HepG2 (cell line): ENCODE measurements around the gene FFAR2. TPM values are rescaled to one million over a fixed set of nuclear protein-coding genes. Genes with fewer than 3 reads are reported as not detected.

Source experiments
- CEBPG ChIP-seq: IDR thresholded peaks from 2 replicates; pipeline ENCODE4 v1.6.1; 2016
- GABPA ChIP-seq, 2 experiments: IDR thresholded peaks; 2 replicates each; pipeline ENCODE4 v1.6.1; 2011 to 2016; ENCODE audit warnings: low read depth in 2 of 2, low read length in 1 of 2, missing biosample characterization in 1 of 2, missing genetic modification characterization in 1 of 2
- GATAD1 ChIP-seq: IDR thresholded peaks from 2 replicates; pipeline ENCODE4 v1.6.1; 2016; ENCODE audit warnings: missing genetic modification reagents, missing compliant biosample characterization
- GMEB1 ChIP-seq: sonication (generic); formaldehyde crosslinking; IDR thresholded peaks from 2 replicates; pipeline ENCODE4 v1.5.1; 2020; ENCODE audit warnings: missing genetic modification reagents, mild to moderate bottlenecking, borderline replicate concordance
- GRHL1 ChIP-seq: sonication (generic); formaldehyde crosslinking; conservative IDR thresholded peaks from 2 replicates; pipeline ENCODE4 v1.8.0; 2022; ENCODE audit warnings: missing genetic modification reagents
- HNF1A ChIP-seq, 2 experiments: sonication (generic) in 1 of 2; formaldehyde crosslinking in 1 of 2; IDR thresholded peaks; 2 replicates each; pipeline versions ENCODE4 v1.4.0 to v1.6.1; 2016 to 2020; ENCODE audit warnings: borderline replicate concordance in 1 of 2, low read depth in 1 of 2, mild to moderate bottlenecking in 1 of 2, missing genetic modification reagents in 1 of 2
- MATR3 ChIP-seq: sonication (generic); formaldehyde crosslinking; IDR thresholded peaks from 2 replicates; pipeline ENCODE4 v1.4.0; 2020; ENCODE audit warnings: missing genetic modification reagents
- NFE2L1 ChIP-seq: sonication (generic); formaldehyde crosslinking; IDR thresholded peaks from 2 replicates; pipeline ENCODE4 v1.4.0; 2020; ENCODE audit warnings: missing genetic modification reagents, mild to moderate bottlenecking, borderline replicate concordance
- RBM39 ChIP-seq: fragments of 200-400 bp; formaldehyde crosslinking; IDR thresholded peaks from one replicate; pipeline ENCODE4 v1.6.1; 2018; ENCODE audit warnings: antibody characterized with exemption, mild to moderate bottlenecking, low read depth, low read length; ENCODE audit not compliant: poor library complexity, severe bottlenecking
- RFX5 ChIP-seq: IDR thresholded peaks from 2 replicates; pipeline ENCODE4 v1.6.1; 2011; ENCODE audit warnings: low read depth, low read length, improper control_type of control experiment
- SOX13 ChIP-seq, 3 experiments: fragments of 450-650 bp in 1 of 3; sonication (generic) in 1 of 3; formaldehyde crosslinking in 1 of 3; IDR thresholded peaks in 2 of 3; conservative IDR thresholded peaks in 1 of 3; 2 replicates each; pipeline versions ENCODE4 v1.5.0 to v1.6.1; 2016 to 2020; ENCODE audit warnings: antibody characterized with exemption in 1 of 3, mild to moderate bottlenecking in 1 of 3, missing compliant biosample characterization in 1 of 3, missing genetic modification reagents in 1 of 3, moderate library complexity in 1 of 3
- TFE3 ChIP-seq: IDR thresholded peaks from 2 replicates; pipeline ENCODE4 v1.6.1; 2016
- ZFP1 ChIP-seq: IDR thresholded peaks from 2 replicates; pipeline ENCODE4 v1.6.1; 2016
- ZNF567 ChIP-seq: sonication (generic); formaldehyde crosslinking; IDR thresholded peaks from 2 replicates; pipeline ENCODE4 v1.8.1; 2023; ENCODE audit warnings: mild to moderate bottlenecking, missing genetic modification reagents, borderline replicate concordance
- ZNF580 ChIP-seq: IDR thresholded peaks from 2 replicates; pipeline ENCODE4 v1.6.1; 2016; ENCODE audit warnings: low read depth, borderline replicate concordance
- polyA plus RNA-seq, 8 experiments: library from polyadenylated mRNA; depleted of rRNA in 3 of 8; stranded (reverse) in 7 of 8; unstranded in 1 of 8; fragments of >200 nt; fragmentation: Illumina TruSeq in 4 of 8; extraction: Trizol in 4 of 8; gene quantifications; 2 replicates each; pipeline versions ENCODE4 v1.2.1 to v1.2.3, GENCODE V29; 2011 to 2016; ENCODE audit warnings: low read depth in 4 of 8, missing spikeins in 1 of 8, mixed read lengths in 1 of 8; ENCODE audit not compliant: insufficient read depth in 1 of 8
- total RNA-seq, 5 experiments: library from RNA; depleted of rRNA; stranded (reverse); fragments of >200 nt; fragmentation: Illumina TruSeq; extraction: Trizol; gene quantifications; 2 replicates each; pipeline ENCODE4 v1.2.3, GENCODE V29; 2016; ENCODE audit warnings: low read depth in 1 of 5
- TF ChIP-seq, protein P1 (sequence below): sonication (generic); formaldehyde crosslinking; IDR thresholded peaks from 2 replicates; pipeline ENCODE4 v1.4.0; 2020; ENCODE audit warnings: missing genetic modification reagents

The FFAR2 gene
- total and polyA plus RNA-seq, 2 of the 13 experiments (the other 11 are each of a cell fraction or from before 2014, with no cell fraction given), result 0.12 TPM; not detected in 1

DNA sequence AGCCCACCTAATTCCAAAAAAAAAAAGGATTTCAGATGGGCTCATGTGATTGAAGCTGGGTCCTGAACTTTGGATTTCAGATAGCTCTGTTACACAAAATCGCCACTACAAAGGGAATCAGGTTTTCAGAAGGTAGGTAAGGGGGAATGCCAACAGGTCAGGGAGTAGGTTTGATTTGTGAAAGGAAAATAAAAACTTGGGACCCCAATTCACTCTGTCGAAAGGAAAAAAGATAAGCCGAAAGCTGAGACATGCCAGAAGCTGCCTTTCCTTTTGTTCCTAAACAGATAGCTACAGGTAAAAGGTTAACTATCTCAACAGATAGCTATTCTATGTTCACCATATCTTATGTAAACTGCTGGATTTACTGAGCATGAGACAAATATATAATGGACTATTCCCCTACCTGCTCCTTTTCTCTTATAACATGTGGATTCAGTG lies 38.2 kb downstream of the FFAR2 start (continued):
- TF ChIP-seq TFE3 (peak; percentile 64), RBM39 (no peak), MATR3 (CRISPR knock-in tag) (no peak), GABPA (IDR thresholded peaks at IDR 0.05; ENCODE audit: low read depth, low read length) (no peak), GABPA (CRISPR knock-in tag; IDR thresholded peaks at IDR 0.05; ENCODE audit: low read depth) (no peak), GMEB1 (CRISPR knock-in tag) (0 out of 2 replicates have a peak, but pooled peaks have one; percentile 3), SOX13 (IDR thresholded peaks at IDR 0.05) (no peak; the same call in 1 of the 2 replicates), SOX13 (CRISPR knock-in tag; conservative IDR thresholded peaks at IDR 0.05 in 1 of 2, IDR thresholded peaks at IDR 0.05 in 1 of 2) (peak in 1 of 2 experiments; percentile 70; a peak in 2 of 4 replicates), ZNF580 (no peak), CEBPG (CRISPR knock-in tag) (peak; percentile 29; the same call in 1 of the 2 replicates), NFE2L1 (CRISPR knock-in tag) (no peak), RFX5 (no peak), ZNF567 (CRISPR knock-in tag) (no peak), HNF1A (IDR thresholded peaks at IDR 0.05; ENCODE audit: low read depth) (no peak), HNF1A (CRISPR knock-in tag; IDR thresholded peaks at IDR 0.05; ENCODE audit: borderline replicate concordance) (peak; percentile 44; the same call in 1 of the 2 replicates), GRHL1 (CRISPR knock-in tag) (no peak), GATAD1 (no peak), ZFP1 (CRISPR knock-in tag) (no peak)
- TF ChIP-seq, protein P1, sequence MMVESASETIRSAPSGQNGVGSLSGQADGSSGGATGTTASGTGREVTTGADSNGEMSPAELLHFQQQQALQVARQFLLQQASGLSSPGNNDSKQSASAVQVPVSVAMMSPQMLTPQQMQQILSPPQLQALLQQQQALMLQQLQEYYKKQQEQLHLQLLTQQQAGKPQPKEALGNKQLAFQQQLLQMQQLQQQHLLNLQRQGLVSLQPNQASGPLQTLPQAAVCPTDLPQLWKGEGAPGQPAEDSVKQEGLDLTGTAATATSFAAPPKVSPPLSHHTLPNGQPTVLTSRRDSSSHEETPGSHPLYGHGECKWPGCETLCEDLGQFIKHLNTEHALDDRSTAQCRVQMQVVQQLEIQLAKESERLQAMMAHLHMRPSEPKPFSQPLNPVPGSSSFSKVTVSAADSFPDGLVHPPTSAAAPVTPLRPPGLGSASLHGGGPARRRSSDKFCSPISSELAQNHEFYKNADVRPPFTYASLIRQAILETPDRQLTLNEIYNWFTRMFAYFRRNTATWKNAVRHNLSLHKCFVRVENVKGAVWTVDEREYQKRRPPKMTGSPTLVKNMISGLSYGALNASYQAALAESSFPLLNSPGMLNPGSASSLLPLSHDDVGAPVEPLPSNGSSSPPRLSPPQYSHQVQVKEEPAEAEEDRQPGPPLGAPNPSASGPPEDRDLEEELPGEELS, result peak; percentile 58
